Stomach smooth muscle (tissue), 2 donors: Measurements from ENCODE around the gene DDX21.
A peak's percentile ranks its signal among the peaks of the same experiment; 100 is the strongest.
"Not testable (repeated sequence)": the region's sequence is repeated elsewhere in the genome, so short reads cannot be mapped to it uniquely, and the experiment has no call there.

ENCODE experiments used
- H3K27ac ChIP-seq: one replicate; pipeline ENCODE4 v1.7.0; 2013; ENCODE audit warnings: mild to moderate bottlenecking, low read length, inconsistent platforms
- H3K27me3 ChIP-seq, 2 donors: one replicate each; pipeline ENCODE4 v1.7.0; 2013; ENCODE audit warnings: low read length in 2 of 2; ENCODE audit not compliant: insufficient read depth in 2 of 2, control insufficient read depth in 1 of 2
- H3K36me3 ChIP-seq, 2 donors: one replicate each; pipeline ENCODE4 v1.7.0; 2013; ENCODE audit warnings: low read length in 2 of 2; ENCODE audit not compliant: control insufficient read depth in 2 of 2, insufficient read depth in 2 of 2
- H3K4me1 ChIP-seq: one replicate; pipeline ENCODE4 v1.7.0; 2013; ENCODE audit warnings: low read length; ENCODE audit not compliant: control insufficient read depth, insufficient read depth
- H3K4me3 ChIP-seq, 2 donors: one replicate each; pipeline ENCODE4 v1.7.0; 2013; ENCODE audit warnings: low read length in 2 of 2
- H3K9ac ChIP-seq, 2 donors: one replicate each; pipeline ENCODE4 v1.7.0; 2013; ENCODE audit warnings: low read length in 2 of 2, mild to moderate bottlenecking in 1 of 2
- H3K9me3 ChIP-seq, 2 donors: one replicate each; pipeline ENCODE4 v1.7.0; 2013; ENCODE audit warnings: low read length in 2 of 2; ENCODE audit not compliant: control insufficient read depth in 2 of 2
- donor health status: healthy.
- donor health status: Pancreatic carcinoma.

Gene DDX21

GRCh38 chr10:68954904-68955303, 1.1 kb upstream of the DDX21 start:
- Histone ChIP-seq H3K4me3 (no peak overlapping the region), H3K27ac (no peak overlapping the region)

GRCh38 chr10:68955355-68955831, 577 bp upstream of the DDX21 start:
- peaks cover 5 to 14% of the 10 kb centered on the region in 2 donors for H3K36me3 ChIP-seq

More at GRCh38 chr10:68954904-68955303, 1.1 kb upstream of the DDX21 start:
- peaks cover 5 to 10% of the 10 kb centered on the region in 2 donors for H3K36me3 ChIP-seq
- H3K9ac ChIP-seq, result no peak overlapping the region
- peaks cover 10% of the 10 kb centered on the region for H3K4me1 ChIP-seq
- H3K9me3 ChIP-seq, result no peaks in the 10 kb centered on the region
- H3K27me3 ChIP-seq, result no peaks in the 10 kb centered on the region

GRCh38 chr10:68957284-68957615, 1.3 kb downstream of the DDX21 start:
- Histone ChIP-seq H3K9ac (peak overlapping the region in 1 of 2 donors; percentile 99), H3K27ac (no peak overlapping the region), H3K36me3 (peaks cover 7 to 13% of the 10 kb centered on the region in 2 donors), H3K27me3 (no peaks in the 10 kb centered on the region), H3K9me3 (no peaks in the 10 kb centered on the region), H3K4me1 (peaks cover 10% of the 10 kb centered on the region), H3K4me3 (peak overlapping the region; percentile 98)

More at GRCh38 chr10:68955355-68955831, 577 bp upstream of the DDX21 start:
- no peaks in the 10 kb centered on the region for H3K9me3 ChIP-seq
- H3K4me3 ChIP-seq, result peak overlapping the region; percentile 98
- H3K9ac ChIP-seq, result peak overlapping the region; percentile 87 to 99
- no peaks in the 10 kb centered on the region for H3K27me3 ChIP-seq
- H3K27ac ChIP-seq, result peak overlapping the region; percentile 87
- peaks cover 10% of the 10 kb centered on the region for H3K4me1 ChIP-seq

- H3K9ac ChIP-seq, result peak overlapping the region in 1 of 2 donors; percentile 99
- H3K27me3 ChIP-seq, result no peaks in the 10 kb centered on the region
- H3K9me3 ChIP-seq, result no peaks in the 10 kb centered on the region
- H3K36me3 ChIP-seq, result peaks cover 10 to 17% of the 10 kb centered on the region in 2 donors
- H3K4me1 ChIP-seq, result peaks cover 10% of the 10 kb centered on the region
- H3K4me3 ChIP-seq, result peak overlapping the region; percentile 98
- no peak overlapping the region for H3K27ac ChIP-seq
Measured at GRCh38 chr10:68957654-68958053, 1.7 kb downstream of the DDX21 start.

- Histone ChIP-seq H3K27me3 (no peaks in the 10 kb centered on the region), H3K4me3 (no peak overlapping the region), H3K9me3 (no peaks in the 10 kb centered on the region), H3K9ac (no peak overlapping the region), H3K36me3 (peaks cover 27% of the 10 kb centered on the region in 2 donors), H3K27ac (no peak overlapping the region), H3K4me1 (peaks cover 10% of the 10 kb centered on the region)
Measured at GRCh38 chr10:68959695-68960527, 3.9 kb downstream of the DDX21 start.

- Histone ChIP-seq H3K4me3 (no peak overlapping the region), H3K27me3 (no peaks in the 10 kb centered on the region), H3K27ac (no peak overlapping the region), H3K9me3 (no peaks in the 10 kb centered on the region), H3K4me1 (no peaks in the 10 kb centered on the region), H3K9ac (no peak overlapping the region), H3K36me3 (peaks cover 42 to 46% of the 10 kb centered on the region in 2 donors)
Measured at GRCh38 chr10:68963151-68963550, 7.2 kb downstream of the DDX21 start.

GRCh38 chr10:68973975-68974374, 18.0 kb downstream of the DDX21 start:
- Histone ChIP-seq H3K9ac (no peak overlapping the region), H3K27me3 (no peaks in the 10 kb centered on the region), H3K4me3 (no peak overlapping the region), H3K27ac (no peak overlapping the region), H3K9me3 (no peaks in the 10 kb centered on the region), H3K4me1 (no peaks in the 10 kb centered on the region), H3K36me3 (peaks cover 57 to 65% of the 10 kb centered on the region in 2 donors)

- peaks cover 51 to 62% of the 10 kb centered on the region in 2 donors for H3K36me3 ChIP-seq
Measured at GRCh38 chr10:68975936-68976473, 20.0 kb downstream of the DDX21 start.

GRCh38 chr10:68979738-68980137, 23.8 kb downstream of the DDX21 start:
- not testable (repeated sequence) for H3K9me3 ChIP-seq, H3K27me3 ChIP-seq, H3K9ac ChIP-seq, H3K27ac ChIP-seq, H3K4me1 ChIP-seq, H3K4me3 ChIP-seq
- peaks cover 40 to 44% of the 10 kb centered on the region in 2 donors for H3K36me3 ChIP-seq

More at GRCh38 chr10:68975936-68976473, 20.0 kb downstream of the DDX21 start:
- H3K27me3 ChIP-seq, H3K9ac ChIP-seq, H3K27ac ChIP-seq, H3K4me3 ChIP-seq, H3K4me1 ChIP-seq, H3K9me3 ChIP-seq: not testable (repeated sequence)

GRCh38 chr10:68981074-68981473, 25.1 kb downstream of the DDX21 start:
- H3K36me3 ChIP-seq, result peaks cover 37 to 38% of the 10 kb centered on the region in 2 donors
- no peaks in the 10 kb centered on the region for H3K4me1 ChIP-seq
- no peaks in the 10 kb centered on the region for H3K27me3 ChIP-seq
- H3K9me3 ChIP-seq, result no peaks in the 10 kb centered on the region
- no peak overlapping the region for H3K4me3 ChIP-seq
- no peak overlapping the region for H3K9ac ChIP-seq
- no peak overlapping the region for H3K27ac ChIP-seq

- Histone ChIP-seq H3K9me3 (no peaks in the 10 kb centered on the region), H3K4me3 (no peak overlapping the region), H3K27me3 (no peaks in the 10 kb centered on the region), H3K36me3 (peaks cover 31 to 32% of the 10 kb centered on the region in 2 donors), H3K9ac (no peak overlapping the region), H3K27ac (no peak overlapping the region), H3K4me1 (no peaks in the 10 kb centered on the region)
Measured at GRCh38 chr10:68982389-68982788, 26.4 kb downstream of the DDX21 start.
